ENCODE results near the gene ZNF630. TPM values are rescaled to one million over a fixed set of nuclear protein-coding genes. Genes with fewer than 3 reads are reported as not detected.
A peak's percentile ranks its signal among the peaks of the same experiment; 100 is the strongest.

Gene ZNF630
- total and polyA plus RNA-seq, 9 of the 15 experiments (the other 6 are each of a cell fraction or from before 2014, with no cell fraction given) = 0.06 to 1.1 (median 0.34) TPM

DNA sequence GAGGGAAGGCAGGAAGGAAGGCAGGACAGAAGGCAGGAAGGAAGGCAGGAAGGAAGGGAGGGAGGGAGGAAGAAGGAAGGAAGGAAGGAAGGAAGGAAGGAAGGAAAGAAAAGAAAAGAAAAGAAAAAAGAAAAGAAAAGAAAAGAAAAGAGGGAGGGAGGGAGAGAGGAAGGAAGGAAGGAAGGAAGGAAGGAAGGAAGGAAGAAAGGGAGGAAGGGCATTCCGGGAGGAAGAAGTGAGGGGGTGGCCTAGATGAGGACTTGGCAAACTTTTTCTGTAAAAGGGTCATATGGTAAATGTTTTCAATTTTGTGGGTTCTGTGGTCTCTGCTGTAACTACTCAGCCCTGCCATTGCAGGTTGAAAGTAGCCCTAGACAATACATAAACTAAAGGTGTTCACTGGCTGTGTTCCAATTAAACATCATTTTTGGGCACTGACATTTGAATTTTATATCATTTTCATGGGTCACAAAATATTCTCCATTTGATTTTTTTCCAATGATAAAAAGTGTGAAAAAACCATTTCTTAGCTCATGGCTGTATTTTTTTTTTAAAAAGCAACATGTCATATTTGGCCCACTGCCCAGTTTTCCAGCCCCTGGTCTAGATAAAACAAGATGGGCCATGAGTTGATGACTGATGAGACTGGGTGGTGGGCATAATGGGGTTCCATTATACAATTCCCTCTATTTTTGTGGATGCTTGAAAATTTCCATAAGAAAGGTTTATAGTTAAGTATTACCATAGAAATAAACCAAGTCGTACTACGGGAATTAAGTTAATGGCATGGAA, 3.1 kb downstream of the ZNF630 start (continued):
- no peak for TF ChIP-seq CHD4 (IDR thresholded peaks at IDR 0.05; ENCODE audit: insufficient read depth, insufficient replicate concordance, low read depth, low read length, poor library complexity, severe bottlenecking)
- TF ChIP-seq, protein P1, sequence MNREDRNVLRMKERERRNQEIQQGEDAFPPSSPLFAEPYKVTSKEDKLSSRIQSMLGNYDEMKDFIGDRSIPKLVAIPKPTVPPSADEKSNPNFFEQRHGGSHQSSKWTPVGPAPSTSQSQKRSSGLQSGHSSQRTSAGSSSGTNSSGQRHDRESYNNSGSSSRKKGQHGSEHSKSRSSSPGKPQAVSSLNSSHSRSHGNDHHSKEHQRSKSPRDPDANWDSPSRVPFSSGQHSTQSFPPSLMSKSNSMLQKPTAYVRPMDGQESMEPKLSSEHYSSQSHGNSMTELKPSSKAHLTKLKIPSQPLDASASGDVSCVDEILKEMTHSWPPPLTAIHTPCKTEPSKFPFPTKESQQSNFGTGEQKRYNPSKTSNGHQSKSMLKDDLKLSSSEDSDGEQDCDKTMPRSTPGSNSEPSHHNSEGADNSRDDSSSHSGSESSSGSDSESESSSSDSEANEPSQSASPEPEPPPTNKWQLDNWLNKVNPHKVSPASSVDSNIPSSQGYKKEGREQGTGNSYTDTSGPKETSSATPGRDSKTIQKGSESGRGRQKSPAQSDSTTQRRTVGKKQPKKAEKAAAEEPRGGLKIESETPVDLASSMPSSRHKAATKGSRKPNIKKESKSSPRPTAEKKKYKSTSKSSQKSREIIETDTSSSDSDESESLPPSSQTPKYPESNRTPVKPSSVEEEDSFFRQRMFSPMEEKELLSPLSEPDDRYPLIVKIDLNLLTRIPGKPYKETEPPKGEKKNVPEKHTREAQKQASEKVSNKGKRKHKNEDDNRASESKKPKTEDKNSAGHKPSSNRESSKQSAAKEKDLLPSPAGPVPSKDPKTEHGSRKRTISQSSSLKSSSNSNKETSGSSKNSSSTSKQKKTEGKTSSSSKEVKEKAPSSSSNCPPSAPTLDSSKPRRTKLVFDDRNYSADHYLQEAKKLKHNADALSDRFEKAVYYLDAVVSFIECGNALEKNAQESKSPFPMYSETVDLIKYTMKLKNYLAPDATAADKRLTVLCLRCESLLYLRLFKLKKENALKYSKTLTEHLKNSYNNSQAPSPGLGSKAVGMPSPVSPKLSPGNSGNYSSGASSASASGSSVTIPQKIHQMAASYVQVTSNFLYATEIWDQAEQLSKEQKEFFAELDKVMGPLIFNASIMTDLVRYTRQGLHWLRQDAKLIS (CRISPR knock-in tag; IDR thresholded peaks at IDR 0.05) = no peak
- TF ChIP-seq, protein P2, sequence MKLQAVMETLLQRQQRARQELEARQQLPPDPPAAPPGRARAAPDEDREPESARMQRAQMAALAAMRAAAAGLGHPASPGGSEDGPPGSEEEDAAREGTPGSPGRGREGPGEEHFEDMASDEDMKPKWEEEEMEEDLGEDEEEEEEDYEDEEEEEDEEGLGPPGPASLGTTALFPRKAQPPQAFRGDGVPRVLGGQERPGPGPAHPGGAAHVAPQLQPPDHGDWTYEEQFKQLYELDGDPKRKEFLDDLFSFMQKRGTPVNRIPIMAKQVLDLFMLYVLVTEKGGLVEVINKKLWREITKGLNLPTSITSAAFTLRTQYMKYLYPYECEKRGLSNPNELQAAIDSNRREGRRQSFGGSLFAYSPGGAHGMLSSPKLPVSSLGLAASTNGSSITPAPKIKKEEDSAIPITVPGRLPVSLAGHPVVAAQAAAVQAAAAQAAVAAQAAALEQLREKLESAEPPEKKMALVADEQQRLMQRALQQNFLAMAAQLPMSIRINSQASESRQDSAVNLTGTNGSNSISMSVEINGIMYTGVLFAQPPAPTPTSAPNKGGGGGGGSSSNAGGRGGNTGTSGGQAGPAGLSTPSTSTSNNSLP (IDR thresholded peaks at IDR 0.05; ENCODE audit: borderline replicate concordance, low read depth, low read length) = no peak
- TF ChIP-seq BCOR (IDR thresholded peaks at IDR 0.05) = no peak
- no peak for TF ChIP-seq SETDB1 (IDR thresholded peaks at IDR 0.05; ENCODE audit: low read length)
- TF ChIP-seq, protein P3, sequence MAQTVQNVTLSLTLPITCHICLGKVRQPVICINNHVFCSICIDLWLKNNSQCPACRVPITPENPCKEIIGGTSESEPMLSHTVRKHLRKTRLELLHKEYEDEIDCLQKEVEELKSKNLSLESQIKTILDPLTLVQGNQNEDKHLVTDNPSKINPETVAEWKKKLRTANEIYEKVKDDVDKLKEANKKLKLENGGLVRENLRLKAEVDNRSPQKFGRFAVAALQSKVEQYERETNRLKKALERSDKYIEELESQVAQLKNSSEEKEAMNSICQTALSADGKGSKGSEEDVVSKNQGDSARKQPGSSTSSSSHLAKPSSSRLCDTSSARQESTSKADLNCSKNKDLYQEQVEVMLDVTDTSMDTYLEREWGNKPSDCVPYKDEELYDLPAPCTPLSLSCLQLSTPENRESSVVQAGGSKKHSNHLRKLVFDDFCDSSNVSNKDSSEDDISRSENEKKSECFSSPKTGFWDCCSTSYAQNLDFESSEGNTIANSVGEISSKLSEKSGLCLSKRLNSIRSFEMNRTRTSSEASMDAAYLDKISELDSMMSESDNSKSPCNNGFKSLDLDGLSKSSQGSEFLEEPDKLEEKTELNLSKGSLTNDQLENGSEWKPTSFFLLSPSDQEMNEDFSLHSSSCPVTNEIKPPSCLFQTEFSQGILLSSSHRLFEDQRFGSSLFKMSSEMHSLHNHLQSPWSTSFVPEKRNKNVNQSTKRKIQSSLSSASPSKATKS (CRISPR knock-in tag; IDR thresholded peaks at IDR 0.05) = no peak
- peak; percentile 31 for TF ChIP-seq MEIS2 (IDR thresholded peaks at IDR 0.05; ENCODE audit: partially characterized antibody)
- TF ChIP-seq, protein P4, sequence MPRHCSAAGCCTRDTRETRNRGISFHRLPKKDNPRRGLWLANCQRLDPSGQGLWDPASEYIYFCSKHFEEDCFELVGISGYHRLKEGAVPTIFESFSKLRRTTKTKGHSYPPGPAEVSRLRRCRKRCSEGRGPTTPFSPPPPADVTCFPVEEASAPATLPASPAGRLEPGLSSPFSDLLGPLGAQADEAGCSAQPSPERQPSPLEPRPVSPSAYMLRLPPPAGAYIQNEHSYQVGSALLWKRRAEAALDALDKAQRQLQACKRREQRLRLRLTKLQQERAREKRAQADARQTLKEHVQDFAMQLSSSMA (CRISPR knock-in tag; IDR thresholded peaks at IDR 0.05) = no peak
- no peak for TF ChIP-seq NFXL1 (CRISPR knock-in tag; IDR thresholded peaks at IDR 0.05)
- TF ChIP-seq, protein P5, sequence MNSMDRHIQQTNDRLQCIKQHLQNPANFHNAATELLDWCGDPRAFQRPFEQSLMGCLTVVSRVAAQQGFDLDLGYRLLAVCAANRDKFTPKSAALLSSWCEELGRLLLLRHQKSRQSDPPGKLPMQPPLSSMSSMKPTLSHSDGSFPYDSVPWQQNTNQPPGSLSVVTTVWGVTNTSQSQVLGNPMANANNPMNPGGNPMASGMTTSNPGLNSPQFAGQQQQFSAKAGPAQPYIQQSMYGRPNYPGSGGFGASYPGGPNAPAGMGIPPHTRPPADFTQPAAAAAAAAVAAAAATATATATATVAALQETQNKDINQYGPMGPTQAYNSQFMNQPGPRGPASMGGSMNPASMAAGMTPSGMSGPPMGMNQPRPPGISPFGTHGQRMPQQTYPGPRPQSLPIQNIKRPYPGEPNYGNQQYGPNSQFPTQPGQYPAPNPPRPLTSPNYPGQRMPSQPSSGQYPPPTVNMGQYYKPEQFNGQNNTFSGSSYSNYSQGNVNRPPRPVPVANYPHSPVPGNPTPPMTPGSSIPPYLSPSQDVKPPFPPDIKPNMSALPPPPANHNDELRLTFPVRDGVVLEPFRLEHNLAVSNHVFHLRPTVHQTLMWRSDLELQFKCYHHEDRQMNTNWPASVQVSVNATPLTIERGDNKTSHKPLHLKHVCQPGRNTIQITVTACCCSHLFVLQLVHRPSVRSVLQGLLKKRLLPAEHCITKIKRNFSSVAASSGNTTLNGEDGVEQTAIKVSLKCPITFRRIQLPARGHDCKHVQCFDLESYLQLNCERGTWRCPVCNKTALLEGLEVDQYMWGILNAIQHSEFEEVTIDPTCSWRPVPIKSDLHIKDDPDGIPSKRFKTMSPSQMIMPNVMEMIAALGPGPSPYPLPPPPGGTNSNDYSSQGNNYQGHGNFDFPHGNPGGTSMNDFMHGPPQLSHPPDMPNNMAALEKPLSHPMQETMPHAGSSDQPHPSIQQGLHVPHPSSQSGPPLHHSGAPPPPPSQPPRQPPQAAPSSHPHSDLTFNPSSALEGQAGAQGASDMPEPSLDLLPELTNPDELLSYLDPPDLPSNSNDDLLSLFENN (IDR thresholded peaks at IDR 0.05; ENCODE audit: low read depth in 2 of 2, low read length in 2 of 2) = no peak
- TF ChIP-seq, protein P6, sequence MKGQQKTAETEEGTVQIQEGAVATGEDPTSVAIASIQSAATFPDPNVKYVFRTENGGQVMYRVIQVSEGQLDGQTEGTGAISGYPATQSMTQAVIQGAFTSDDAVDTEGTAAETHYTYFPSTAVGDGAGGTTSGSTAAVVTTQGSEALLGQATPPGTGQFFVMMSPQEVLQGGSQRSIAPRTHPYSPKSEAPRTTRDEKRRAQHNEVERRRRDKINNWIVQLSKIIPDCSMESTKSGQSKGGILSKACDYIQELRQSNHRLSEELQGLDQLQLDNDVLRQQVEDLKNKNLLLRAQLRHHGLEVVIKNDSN (CRISPR knock-in tag; IDR thresholded peaks at IDR 0.05) = no peak

Data from K562 (cell line).